Cardiac muscle cell (in vitro differentiated cells and primary cell): ENCODE results near the gene GID8. TPM values are rescaled to one million over a fixed set of nuclear protein-coding genes. Genes with fewer than 3 reads are reported as not detected.
A peak's percentile ranks its signal among the peaks of the same experiment; 100 is the strongest.

Experiments
- DNase-seq, 2 donors: peaks; one replicate each; pipeline versions ENCODE4 v3.0.0 to v3.0.0-alpha.2; 2010 to 2017; ENCODE audit warnings: low read depth in 1 of 2, low spot score in 1 of 2
- H3K27ac ChIP-seq: fragments of 200-600 bp; sonication (generic); 2 replicates; pipeline ENCODE4 v1.5.1; 2016
- H3K27me3 ChIP-seq: fragments of 200-600 bp; sonication (generic); 2 replicates; pipeline ENCODE4 v1.6.0; 2016; ENCODE audit warnings: control low read depth
- H3K36me3 ChIP-seq: fragments of 200-600 bp; sonication (generic); 2 replicates; pipeline ENCODE4 v1.5.1; 2016; ENCODE audit warnings: control low read depth
- H3K4me1 ChIP-seq: fragments of 200-600 bp; sonication (generic); 2 replicates; pipeline ENCODE4 v1.8.1; 2017; ENCODE audit warnings: low read depth, mild to moderate bottlenecking, mixed run types
- H3K4me3 ChIP-seq: fragments of 200-600 bp; sonication (generic); 2 replicates; pipeline ENCODE4 v1.5.1; 2016; ENCODE audit warnings: mild to moderate bottlenecking
- H3K9me3 ChIP-seq: fragments of 200-600 bp; sonication (generic); 2 replicates; pipeline ENCODE4 v1.5.1; 2017; ENCODE audit warnings: low read depth, mild to moderate bottlenecking, control low read depth
- polyA plus RNA-seq: library from polyadenylated mRNA; unstranded; fragments of >200 nt; fragmentation: Nextera tagmentation; extraction: Ambion mirVana; gene quantifications from 2 replicates; pipeline ENCODE4 v1.2.1, GENCODE V29; 2016
- total RNA-seq: library from RNA; depleted of rRNA; stranded (reverse); fragments of >200 nt; gene quantifications from 2 replicates; pipeline ENCODE4 v1.2.3, GENCODE V29; 2016
- TF ChIP-seq, protein P1 (sequence below): IDR thresholded peaks from 2 replicates; pipeline ENCODE4 v1.5.1; 2012; ENCODE audit warnings: low read depth, mild to moderate bottlenecking, low read length

Gene GID8
- total RNA-seq (42.1 and 49.5 TPM in 2 replicates), polyA plus RNA-seq (24.5 and 34.0 TPM in 2 replicates)

DNA sequence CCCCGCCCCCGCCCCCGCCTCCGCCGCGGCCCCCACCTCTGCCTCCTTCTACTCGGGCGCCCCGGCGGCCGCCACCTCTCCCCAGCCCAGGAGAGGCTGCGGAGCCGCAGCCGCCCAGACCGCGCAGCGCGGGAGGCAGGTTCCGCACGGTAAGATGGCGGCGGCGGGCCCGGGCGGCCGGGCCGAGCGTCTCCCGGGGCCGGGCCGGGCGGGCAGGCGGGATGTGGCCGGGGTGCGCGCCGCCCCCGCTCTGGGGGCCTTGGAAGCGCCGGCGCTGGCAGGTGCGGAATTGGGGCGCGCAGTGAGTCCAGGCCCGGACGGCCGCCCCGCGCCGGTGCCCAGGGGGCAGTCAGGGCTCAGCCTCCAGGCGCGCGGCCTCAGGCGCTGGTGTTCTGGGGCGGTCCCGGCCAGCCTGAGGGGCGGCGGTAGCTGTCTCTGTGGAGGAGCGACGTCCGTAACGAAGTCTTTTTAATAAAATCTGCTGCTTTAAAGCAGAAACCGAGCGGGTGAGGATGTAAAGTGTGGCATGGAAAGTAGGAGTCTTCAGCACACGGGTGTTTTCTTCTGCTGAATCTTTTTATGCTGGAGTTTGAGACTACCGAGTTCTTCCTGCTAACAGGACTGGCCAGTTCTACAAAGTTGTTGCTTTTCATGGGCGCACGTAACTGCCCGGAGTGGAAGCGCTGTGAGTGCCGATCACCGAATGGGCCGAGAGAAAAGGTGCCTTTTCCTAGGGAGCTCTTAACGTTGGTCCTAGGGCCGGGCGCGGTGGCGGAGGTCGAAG lies at the start of gene GID8:
TSS of gene GID8 (plus strand) at position 43 of the 784 bp plus-strand sequence. CDS start 3,356 bp downstream, outside the sequence.
- H3K4me3 ChIP-seq: peak within 1 kb of the TSS; percentile 93
- TF ChIP-seq, protein P1, sequence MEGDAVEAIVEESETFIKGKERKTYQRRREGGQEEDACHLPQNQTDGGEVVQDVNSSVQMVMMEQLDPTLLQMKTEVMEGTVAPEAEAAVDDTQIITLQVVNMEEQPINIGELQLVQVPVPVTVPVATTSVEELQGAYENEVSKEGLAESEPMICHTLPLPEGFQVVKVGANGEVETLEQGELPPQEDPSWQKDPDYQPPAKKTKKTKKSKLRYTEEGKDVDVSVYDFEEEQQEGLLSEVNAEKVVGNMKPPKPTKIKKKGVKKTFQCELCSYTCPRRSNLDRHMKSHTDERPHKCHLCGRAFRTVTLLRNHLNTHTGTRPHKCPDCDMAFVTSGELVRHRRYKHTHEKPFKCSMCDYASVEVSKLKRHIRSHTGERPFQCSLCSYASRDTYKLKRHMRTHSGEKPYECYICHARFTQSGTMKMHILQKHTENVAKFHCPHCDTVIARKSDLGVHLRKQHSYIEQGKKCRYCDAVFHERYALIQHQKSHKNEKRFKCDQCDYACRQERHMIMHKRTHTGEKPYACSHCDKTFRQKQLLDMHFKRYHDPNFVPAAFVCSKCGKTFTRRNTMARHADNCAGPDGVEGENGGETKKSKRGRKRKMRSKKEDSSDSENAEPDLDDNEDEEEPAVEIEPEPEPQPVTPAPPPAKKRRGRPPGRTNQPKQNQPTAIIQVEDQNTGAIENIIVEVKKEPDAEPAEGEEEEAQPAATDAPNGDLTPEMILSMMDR: no peak
- peak within 1 kb of the TSS; percentile 97 for H3K27ac ChIP-seq
- peak; percentile 57 to 73 for DNase-seq
- H3K9me3 ChIP-seq: no peaks in the 10 kb centered on the region
- H3K4me1 ChIP-seq: peaks cover 11% of the 10 kb centered on the region
- no peaks in the 10 kb centered on the region for H3K27me3 ChIP-seq
- peaks cover 12% of the 10 kb centered on the region for H3K36me3 ChIP-seq

DNA sequence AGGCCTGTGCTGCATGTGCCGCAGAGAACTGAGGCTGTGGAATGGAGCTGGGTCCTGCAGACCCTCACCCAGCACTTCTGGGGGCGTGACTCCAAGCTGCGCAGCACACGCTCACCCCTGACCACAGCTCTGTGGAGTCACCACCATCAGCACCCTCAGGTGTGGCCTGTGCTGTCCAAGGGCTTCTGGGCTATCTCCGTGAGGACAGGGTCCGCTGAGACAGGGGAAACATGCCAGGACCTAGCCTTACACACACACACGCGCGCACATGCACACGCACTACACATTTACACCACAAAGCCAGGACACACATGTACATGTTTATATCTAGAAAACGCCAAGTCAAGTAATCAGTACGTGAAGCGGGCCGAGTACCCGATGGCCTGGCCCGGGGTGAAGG lies 49.5 kb upstream of the GID8 start:
- TF ChIP-seq, protein P1: no peak
- no peak for DNase-seq
- H3K4me1 ChIP-seq: no peaks in the 10 kb centered on the region
- no peak overlapping the region for H3K27ac ChIP-seq
- H3K27me3 ChIP-seq: no peaks in the 10 kb centered on the region
- H3K36me3 ChIP-seq: peaks cover 51% of the 10 kb centered on the region
- H3K4me3 ChIP-seq: no peak overlapping the region
- H3K9me3 ChIP-seq: no peaks in the 10 kb centered on the region

DNA sequence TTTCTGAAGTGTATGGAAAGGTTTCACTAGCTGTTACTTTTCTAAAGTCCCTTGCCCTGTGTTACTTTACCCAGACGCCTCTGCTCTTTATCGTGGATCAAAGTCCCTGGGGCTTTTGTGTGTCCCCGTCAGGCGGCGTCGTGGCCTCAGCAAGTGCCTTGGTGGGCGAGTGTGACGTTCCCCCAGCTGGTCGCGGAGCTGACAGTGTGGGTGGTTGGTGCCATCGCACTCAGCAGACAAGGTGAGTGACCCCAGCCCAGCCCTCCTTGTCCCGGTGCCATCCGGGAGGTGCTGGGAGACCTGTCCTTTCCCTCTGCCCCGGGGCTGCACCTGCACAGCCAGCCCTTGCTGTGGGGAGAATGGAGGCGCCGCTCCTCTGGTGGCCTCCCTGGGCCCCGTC lies 49.0 kb upstream of the GID8 start:
- Histone ChIP-seq H3K27me3 (no peaks in the 10 kb centered on the region), H3K4me3 (no peak overlapping the region), H3K27ac (no peak overlapping the region), H3K36me3 (peaks cover 56% of the 10 kb centered on the region), H3K4me1 (no peaks in the 10 kb centered on the region), H3K9me3 (no peaks in the 10 kb centered on the region)
- no peak for DNase-seq
- TF ChIP-seq, protein P1: no peak

DNA sequence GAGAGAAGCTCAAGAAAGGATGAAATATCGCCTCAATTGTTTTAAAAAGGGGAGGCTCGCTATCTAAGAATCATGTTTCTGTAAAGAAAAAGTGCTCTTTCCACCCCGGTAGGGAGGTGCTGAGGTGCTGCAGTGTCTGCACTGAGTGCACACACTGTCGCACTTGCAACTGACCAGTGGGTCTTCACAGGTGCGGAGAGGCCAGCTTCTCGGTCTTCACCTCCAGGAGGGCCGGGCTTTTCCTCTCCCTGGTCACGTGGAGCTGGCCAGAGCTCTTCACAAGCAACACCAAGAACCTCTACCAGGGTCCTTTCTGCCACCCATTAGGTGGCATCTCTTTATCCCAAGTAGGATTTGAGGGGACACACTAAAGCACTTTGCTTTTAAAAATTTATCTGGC lies 48.5 kb upstream of the GID8 start:
- no peak for DNase-seq
- Histone ChIP-seq H3K9me3 (no peaks in the 10 kb centered on the region), H3K36me3 (peaks cover 60% of the 10 kb centered on the region), H3K27ac (no peak overlapping the region), H3K27me3 (no peaks in the 10 kb centered on the region), H3K4me3 (no peak overlapping the region), H3K4me1 (no peaks in the 10 kb centered on the region)
- TF ChIP-seq, protein P1: no peak

DNA sequence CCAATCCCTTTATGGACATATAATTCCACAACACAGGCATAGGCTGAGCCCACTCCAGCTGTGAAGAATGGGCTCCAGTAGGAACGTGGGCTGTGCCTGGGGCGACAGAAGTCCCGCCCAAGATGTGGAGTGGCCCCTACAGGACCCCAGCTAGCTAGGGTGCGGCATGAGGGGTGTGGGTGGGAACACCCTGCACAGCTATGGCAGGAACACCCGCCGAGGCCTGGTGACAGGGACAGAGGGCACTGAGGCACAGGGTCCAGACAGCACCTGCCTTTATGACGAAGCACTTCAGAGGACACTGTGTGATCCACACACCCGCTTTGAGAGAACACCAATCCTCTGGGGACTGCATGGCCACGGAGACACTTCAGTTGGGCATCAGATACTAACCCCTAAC lies 48.1 kb upstream of the GID8 start:
- H3K27me3 ChIP-seq: no peaks in the 10 kb centered on the region
- no peak overlapping the region for H3K4me3 ChIP-seq
- no peaks in the 10 kb centered on the region for H3K4me1 ChIP-seq
- H3K27ac ChIP-seq: no peak overlapping the region
- peaks cover 64% of the 10 kb centered on the region for H3K36me3 ChIP-seq
- no peak for DNase-seq
- TF ChIP-seq, protein P1: no peak
- H3K9me3 ChIP-seq: no peaks in the 10 kb centered on the region
